GM19455 (cell line): Measurements from ENCODE around the gene RBBP8.

Experiments
- ATAC-seq: cut with Tn5 transposase; IDR thresholded peaks from one replicate; pipeline ENCODE4 v1.9.1; 2021; ENCODE audit not compliant: unreplicated experiment

The RBBP8 gene

GRCh38 chr18:23058746-23059415, 125.8 kb downstream of the RBBP8 start:
- ATAC-seq = no peak

DNA sequence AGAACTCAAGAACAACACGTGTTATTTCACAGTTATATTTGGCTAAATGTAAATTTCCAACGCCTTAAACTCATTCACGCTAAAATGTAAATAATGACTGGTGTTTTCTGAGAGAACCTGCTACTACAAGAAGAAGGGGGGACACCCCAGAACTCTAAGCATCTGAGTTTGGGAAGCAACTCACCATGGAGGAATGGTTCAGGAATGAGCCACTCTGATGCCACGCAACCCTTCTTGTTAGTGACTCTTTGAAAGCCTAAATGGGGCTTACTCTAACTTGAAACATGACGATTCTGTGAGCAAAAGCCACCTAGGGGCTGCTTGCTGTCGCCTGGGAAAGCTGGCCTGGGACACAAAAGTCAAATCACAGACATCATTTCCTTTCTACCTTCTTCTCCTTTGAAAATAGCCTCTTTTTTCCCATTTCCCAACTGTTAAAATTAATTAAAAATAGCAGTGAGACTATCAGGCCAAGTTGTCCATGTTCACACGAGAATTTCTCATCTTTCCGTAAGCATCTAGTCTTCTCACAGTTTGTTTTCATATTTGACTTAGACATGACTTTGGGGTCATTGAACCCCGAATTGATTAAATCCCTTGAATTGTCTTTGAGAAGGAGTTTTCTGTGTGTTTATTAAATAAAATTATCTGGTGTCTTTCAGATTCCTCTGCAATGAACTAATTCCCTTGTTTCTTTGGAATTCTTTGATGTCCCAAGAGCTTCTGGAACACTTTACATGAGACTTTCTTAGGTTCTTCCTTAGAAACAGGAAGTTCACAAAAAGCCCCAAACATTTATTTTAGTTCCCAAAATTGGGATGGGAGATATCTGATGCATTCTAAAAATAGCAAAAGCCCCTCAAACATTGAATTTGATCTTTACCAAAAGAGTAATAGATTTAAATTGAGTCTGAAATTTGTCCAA, 126.7 kb downstream of the RBBP8 start:
- ATAC-seq = no peak

GRCh38 chr18:23062011-23062410, 128.9 kb downstream of the RBBP8 start:
- ATAC-seq = no peak

DNA sequence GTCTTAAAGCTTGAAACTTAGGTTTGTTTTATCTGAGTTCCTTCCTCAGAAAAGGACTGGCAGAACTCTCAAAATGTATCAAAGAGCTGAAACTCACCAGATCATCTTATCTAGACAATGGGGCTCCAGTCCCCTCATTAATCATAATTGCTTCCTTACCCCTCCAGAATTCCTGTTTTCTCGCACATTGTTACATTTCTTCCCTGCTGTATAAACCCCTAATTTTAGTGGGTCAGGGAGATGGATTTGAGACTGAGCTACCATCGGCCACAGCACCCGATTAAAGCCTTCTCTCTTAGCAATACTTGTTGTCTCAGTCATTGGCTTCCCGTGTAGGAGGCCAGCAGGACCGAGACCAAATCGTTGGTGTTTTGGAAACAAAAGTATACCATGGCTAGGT, 130.4 kb downstream of the RBBP8 start:
- ATAC-seq = no peak

GRCh38 chr18:23065234-23065806, 132.2 kb downstream of the RBBP8 start:
- no peak for ATAC-seq

- no peak for ATAC-seq
These were observed 132.9 kb downstream of the RBBP8 start for GRCh38 chr18:23066060-23066459.

DNA sequence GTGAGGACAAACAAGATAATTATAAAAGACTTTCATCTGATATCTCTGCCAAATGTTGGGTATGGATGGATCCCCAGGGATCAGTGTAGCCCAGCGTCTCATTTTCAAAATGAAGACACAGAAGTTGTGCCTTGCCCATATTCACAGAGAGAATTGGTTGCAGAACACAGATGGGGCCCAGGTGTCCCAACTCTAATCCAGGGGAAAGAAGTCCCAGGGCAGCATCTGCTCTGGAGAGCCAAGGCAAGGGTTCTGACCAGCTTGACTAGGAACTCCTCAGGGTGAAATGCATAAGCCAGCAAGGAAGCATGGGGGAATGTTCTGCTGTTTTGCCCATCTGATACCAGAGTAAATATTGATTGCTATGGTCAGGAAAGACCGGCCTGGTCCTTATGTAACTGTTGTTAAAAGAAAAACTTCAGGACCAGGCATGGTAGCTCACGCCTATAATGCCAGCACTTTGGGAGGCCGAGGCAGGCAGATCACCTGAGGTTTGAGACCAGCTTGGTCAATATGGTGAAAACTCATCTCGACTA, 133.4 kb downstream of the RBBP8 start:
- ATAC-seq = no peak

GRCh38 chr18:23067236-23067635, 134.1 kb downstream of the RBBP8 start:
- no peak for ATAC-seq

- ATAC-seq = no peak
These were observed 134.9 kb downstream of the RBBP8 start for GRCh38 chr18:23068011-23068410.

- no peak for ATAC-seq
These were observed 135.6 kb downstream of the RBBP8 start for GRCh38 chr18:23068570-23069310.

DNA sequence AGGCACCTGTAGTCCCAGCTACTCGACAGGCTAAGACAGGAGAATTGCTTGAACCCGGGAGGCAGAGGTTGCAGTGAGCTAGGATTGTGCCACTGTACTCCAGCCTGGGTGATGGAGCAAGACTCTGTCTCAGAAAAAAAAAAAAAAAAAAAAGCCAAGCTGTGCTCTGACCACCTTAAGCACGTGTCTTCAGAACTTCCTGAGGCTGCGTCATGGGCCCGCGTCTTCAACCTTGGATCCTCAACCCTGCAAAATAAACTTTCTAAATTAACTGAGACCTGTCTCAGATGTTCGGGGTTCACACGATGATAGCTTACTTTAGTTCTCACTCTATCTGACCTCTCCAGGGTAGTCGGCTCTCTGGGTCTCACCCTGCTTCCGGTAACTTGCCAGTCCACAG, 136.4 kb downstream of the RBBP8 start:
- ATAC-seq = no peak

DNA sequence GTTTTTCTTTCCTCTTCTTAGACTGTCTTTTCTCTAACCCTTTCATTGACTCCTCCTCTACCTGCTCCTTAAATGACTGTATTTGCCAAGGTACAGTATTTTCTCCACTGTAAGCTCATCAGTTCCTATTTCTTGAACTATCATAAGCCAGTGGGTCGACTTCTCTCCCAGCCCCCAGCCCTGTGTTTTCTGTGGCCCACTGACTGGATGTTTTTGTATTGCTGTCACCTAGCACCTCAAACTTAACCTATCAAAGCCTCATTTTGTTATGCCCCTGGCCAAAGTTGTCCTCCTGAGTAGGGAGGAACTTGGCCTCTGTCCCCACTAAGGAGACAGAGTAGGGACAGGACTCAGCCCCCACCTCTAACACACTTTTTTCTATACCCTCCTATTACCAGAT, 136.8 kb downstream of the RBBP8 start:
- no peak for ATAC-seq

DNA sequence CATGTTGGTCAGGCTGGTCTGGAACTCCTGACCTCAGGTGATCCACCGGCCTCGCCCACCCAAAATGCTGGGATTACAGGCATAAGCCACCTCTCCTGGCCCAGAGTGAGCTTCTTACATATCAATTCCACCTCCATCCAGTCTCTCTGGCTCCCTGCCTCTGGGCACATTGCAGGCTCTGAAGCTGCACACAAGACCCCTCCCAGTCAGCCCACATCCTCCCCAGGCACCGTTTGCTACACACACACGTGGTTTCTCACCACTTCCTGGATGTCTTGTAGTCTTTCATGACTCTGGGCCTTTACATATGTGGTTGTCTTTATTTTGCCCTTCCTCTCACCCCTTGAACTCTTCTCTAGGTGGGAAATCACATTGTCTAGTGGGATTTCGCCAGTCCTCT, 138.2 kb downstream of the RBBP8 start:
- peak; percentile 98 for ATAC-seq

DNA sequence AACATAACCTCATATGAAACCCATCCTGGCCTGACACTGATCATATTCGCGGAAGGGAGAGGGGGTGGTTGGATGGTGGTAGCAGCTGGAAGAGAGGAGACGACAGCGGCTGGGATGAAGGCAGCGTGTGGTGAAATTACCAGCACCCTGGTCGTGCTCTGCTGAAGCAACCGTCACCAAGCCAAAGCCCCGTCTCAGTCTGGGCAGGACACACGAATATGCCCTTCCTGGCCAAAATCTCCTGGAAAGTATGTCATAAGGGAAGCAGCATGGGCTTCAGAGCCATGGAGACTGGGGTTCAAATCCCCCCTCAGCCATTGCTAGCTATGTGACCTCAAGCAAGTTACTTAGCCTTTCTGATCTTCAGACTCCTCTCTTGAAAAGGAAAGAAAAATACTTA, 139.0 kb downstream of the RBBP8 start:
- no peak for ATAC-seq

DNA sequence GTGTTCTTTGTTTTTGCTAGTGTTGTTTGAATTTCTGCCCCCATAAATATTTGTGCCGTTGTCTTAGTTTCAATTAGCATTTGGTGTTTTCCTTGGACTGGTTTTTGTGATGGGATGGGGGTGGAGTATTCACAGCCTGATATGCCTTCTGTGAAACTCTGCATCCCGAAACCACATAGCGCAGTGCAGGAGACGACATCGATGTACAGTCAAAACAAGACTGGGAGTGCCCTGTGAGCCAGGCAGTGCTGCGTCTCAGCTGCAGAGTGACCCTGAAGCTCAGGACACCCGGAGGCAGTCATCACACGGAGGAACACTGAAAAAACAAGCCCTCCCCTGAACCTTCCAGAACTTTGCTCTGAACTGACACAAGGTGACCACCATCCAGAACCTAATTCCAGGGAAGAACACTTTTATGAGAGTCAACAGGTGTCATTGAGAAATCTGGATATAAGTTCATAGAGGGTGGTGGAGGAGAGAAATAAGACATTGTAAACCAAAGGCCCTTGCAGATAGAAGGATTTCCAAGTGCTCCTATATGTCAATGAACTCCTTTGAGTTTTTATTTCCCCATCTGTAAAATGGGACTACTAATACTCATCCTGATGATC, 141.0 kb downstream of the RBBP8 start:
- ATAC-seq = no peak
